ENCODE data around the gene NCAPD2. TPM values are rescaled to one million over a fixed set of nuclear protein-coding genes. Genes with fewer than 3 reads are reported as not detected.
"Not testable (repeated sequence)": the region's sequence is repeated elsewhere in the genome, so short reads cannot be mapped to it uniquely, and the experiment has no call there.

NCAPD2 gene
- polyA plus RNA-seq, 3 donors = 62.2 to 76.7 (median 70.6) TPM

GRCh38 chr12:6477601-6478377 lies 16.1 kb upstream of the NCAPD2 start:
- DNase-seq = not testable (repeated sequence)

DNA sequence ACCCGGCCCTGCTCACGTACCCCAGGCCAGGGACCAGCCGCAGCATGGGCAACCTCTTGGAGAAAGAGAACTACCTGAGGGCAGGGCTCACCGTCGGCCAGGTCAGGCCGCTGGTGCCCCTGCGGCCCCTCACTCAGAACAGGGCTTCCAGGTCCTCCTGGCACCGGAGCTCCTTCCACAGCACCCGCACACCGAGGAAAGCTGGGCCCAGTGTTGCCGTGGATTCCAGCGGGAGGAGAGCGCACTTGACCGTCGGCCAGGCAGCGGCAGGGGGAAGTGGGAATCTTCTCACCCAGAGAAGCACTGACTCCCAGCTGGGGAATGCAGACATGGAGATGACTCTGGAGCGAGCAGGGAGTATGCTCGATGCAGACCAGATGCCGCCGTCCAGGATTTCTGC lies 15.5 kb upstream of the NCAPD2 start:
- DNase-seq = no peak

DNA sequence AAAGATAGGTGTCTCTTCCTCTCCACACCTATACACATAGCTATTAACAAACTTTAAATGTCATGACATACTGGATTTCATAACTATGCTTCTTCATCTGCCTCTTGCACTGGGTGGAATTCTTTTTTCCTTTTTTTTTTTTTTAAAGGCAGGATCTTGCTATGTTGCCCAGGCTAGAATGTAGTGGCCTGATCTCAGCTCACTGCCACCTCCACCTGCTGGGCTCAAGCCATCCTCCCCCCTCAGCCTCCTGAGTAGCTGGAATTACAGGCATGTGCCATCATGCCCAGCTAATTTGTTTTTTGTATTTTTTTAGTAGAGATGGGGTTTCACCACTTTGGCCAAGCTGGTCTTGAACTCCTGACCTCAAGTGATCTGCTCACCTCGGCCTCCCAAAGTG lies 5.7 kb upstream of the NCAPD2 start:
- DNase-seq = no peak

- no peak for DNase-seq
Measured at GRCh38 chr12:6489449-6489848, 4.5 kb upstream of the NCAPD2 start.

- DNase-seq = not testable (repeated sequence)
Measured at GRCh38 chr12:6490673-6491072, 3.2 kb upstream of the NCAPD2 start.

- peak; percentile 95 for DNase-seq
Measured at GRCh38 chr12:6492838-6493496, 935 bp upstream of the NCAPD2 start, which contains the start of gene MRPL51. Gene MRPL51, minus strand, starts transcription at chr12:6493262. Its CDS starts 126 bp downstream, at chr12:6493136.

DNA sequence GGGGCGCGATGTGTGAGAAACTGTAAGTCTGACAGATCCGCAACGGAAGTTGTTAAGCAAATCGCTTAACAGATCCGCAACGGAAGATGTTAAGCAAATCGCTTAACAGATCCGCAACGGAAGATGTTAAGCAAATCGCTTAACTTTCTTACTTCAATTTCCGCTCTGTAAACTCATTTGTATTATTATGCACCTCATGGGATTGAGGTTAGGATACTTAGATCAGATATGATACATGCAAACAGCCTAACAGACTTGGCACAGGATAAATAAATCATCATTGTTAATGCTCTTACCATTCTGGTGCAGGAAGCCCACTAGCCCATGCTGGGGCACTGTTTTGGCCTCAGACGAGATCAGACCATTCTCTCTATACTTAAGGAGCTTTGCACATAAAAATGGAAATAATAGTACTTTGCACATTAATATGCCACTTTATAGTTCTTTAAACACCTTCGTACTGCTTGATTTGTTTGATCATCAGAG lies 399 bp downstream of the NCAPD2 start:
- peak; percentile 9 for DNase-seq

DNA sequence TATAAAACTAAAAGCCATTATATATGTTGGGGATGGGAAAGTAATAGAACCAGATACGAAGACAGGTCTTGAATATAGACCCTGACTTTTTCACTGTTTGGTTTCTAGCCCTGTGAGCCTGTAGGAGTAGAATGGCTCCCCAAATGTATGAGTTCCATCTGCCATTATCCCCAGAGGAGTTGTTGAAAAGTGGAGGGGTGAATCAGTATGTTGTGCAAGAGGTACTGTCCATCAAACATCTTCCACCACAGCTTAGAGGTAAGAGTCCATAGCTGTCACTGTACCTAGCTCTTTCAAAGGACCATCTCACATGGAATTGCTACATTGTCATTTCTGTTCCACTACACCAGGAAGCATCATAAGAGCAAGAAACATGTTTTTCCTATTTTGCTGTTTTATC lies 1.1 kb downstream of the NCAPD2 start:
- DNase-seq = no peak

GRCh38 chr12:6497291-6497690 lies 3.4 kb downstream of the NCAPD2 start:
- not testable (repeated sequence) for DNase-seq

GRCh38 chr12:6500466-6500865 lies 6.6 kb downstream of the NCAPD2 start:
- no peak for DNase-seq

GRCh38 chr12:6507102-6507998 lies 13.4 kb downstream of the NCAPD2 start:
- no peak for DNase-seq

- no peak for DNase-seq
Measured at GRCh38 chr12:6508087-6508486, 14.2 kb downstream of the NCAPD2 start.

GRCh38 chr12:6520186-6520585 lies 26.3 kb downstream of the NCAPD2 start:
- no peak for DNase-seq

GRCh38 chr12:6522193-6522592 lies 28.3 kb downstream of the NCAPD2 start:
- DNase-seq = no peak

- no peak for DNase-seq
Measured at GRCh38 chr12:6523708-6524107, 29.8 kb downstream of the NCAPD2 start.

DNA sequence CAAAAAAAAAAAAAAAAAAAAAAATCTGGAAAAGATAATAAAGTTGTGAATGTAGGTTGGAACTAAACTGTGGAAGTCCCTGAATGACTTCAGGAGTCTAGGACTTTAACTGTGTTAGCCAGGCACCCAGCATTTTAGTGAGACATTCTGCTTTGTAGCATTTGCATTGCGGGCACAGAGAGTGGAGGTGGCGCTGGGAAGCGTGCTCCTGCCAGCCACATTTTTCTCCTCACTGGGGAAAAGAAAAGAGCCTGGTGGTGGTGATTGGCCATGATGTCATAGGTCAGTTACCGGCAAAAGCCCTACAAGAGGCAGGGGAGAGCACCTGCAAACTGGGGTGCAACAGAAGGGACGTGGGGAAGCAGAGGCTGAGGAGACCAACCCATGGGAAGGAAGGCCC lies 30.7 kb downstream of the NCAPD2 start:
- no peak for DNase-seq

- DNase-seq = no peak
Measured at GRCh38 chr12:6526201-6526600, 32.3 kb downstream of the NCAPD2 start.

DNA sequence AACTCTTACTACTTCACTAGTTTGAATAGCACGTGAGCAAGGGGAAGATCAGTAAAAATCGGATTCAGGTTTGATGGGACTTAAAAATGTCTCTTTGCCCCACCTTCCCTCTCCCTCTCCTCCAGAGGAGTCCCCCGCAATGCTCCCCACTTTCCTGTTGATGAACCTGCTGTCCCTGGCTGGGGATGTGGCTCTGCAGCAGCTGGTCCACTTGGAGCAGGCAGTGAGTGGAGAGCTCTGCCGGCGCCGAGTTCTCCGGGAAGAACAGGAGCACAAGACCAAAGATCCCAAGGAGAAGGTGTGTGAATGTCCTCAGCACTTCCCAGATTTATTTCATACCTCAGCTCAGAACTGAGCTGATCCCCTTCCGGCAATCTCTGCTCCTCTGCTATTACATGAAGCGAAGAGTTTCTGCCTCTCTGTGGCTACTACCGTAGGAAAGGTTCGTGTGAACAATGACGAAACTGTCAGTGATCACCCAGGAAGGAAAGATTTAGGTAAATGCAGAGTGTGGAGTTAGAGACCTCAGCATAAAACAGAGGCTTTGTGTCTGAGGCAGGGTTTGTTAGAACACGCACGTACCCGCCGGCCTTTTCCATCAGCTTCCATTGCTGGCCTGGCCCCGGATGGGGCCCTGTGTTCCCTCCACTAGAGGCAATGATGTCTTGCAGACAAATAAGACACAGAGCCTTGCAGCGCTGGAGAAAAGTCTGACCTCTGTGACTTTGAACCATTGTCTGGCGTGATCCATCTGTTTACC lies 33.0 kb downstream of the NCAPD2 start:
- no peak for DNase-seq

GRCh38 chr12:6527711-6528110 lies 33.8 kb downstream of the NCAPD2 start:
- DNase-seq = no peak

GRCh38 chr12:6528539-6529235 lies 34.8 kb downstream of the NCAPD2 start:
- DNase-seq = no peak

DNA sequence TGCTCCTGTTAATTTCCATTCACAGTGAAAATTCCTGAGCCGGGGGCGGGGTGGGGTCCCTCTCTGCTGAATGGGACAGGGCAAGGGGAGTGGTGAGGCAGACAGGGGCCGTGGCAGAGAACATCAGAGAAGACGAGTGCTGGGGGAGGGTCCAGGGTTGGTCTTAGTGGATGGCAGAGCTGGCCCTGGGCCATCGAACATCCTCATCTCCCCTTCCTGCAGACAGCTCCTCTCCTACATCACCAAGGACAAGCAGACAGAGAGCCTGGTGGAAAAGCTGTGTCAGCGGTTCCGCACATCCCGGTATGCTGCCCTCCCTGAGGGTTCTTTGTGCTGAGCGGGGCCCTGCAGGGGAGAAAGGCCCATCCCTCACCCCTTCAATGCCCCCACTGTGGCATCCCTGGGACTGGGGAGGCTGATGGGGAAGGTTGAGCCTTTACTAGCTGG lies 35.4 kb downstream of the NCAPD2 start:
- no peak for DNase-seq
